Measurements from ENCODE around the gene PARD3B.

DNA sequence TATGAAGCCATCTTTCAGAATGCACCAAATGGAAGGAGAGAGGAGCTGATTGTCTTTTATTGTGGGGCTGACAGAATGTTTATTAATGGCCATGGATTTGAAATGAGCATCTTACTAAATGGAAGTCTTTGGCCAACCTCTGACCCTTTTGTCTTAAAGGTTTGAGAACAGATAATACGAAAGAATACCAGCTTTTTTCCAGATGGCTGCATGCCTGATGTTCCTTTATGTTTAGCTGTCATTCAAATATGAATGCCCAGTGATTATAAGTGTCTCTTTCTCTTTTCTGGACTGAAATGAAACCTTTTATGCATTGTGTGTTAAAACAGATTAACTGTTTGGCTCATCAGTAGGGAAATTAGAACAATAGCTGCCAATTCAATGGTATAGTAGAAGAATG lies 46.0 kb downstream of the PARD3B start:
- TF ChIP-seq, protein P1, sequence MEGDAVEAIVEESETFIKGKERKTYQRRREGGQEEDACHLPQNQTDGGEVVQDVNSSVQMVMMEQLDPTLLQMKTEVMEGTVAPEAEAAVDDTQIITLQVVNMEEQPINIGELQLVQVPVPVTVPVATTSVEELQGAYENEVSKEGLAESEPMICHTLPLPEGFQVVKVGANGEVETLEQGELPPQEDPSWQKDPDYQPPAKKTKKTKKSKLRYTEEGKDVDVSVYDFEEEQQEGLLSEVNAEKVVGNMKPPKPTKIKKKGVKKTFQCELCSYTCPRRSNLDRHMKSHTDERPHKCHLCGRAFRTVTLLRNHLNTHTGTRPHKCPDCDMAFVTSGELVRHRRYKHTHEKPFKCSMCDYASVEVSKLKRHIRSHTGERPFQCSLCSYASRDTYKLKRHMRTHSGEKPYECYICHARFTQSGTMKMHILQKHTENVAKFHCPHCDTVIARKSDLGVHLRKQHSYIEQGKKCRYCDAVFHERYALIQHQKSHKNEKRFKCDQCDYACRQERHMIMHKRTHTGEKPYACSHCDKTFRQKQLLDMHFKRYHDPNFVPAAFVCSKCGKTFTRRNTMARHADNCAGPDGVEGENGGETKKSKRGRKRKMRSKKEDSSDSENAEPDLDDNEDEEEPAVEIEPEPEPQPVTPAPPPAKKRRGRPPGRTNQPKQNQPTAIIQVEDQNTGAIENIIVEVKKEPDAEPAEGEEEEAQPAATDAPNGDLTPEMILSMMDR (IDR thresholded peaks at IDR 0.05 in 2 of 3, conservative IDR thresholded peaks at IDR 0.05 in 1 of 3; ENCODE audit: borderline replicate concordance in 1 of 3, insufficient read depth in 1 of 3, low read depth in 2 of 3, low read length in 2 of 3), result no peak
- TF ChIP-seq SP1 (IDR thresholded peaks at IDR 0.05; ENCODE audit: low read depth) (no peak), YY1 (IDR thresholded peaks at IDR 0.05; ENCODE audit: extremely low read depth, insufficient replicate concordance, low read depth, low read length) (no peak), ZNF274 (IDR thresholded peaks at IDR 0.05; ENCODE audit: low read depth, low read length) (no peak)
